Glutamatergic neuron (in vitro differentiated cells): ENCODE results near the gene ERFE. TPM values are rescaled to one million over a fixed set of nuclear protein-coding genes. Genes with fewer than 3 reads are reported as not detected.

Source experiments
- DNase-seq: peaks from one replicate; pipeline ENCODE4 v3.0.0; 2022
- H3K27ac Mint-ChIP-seq: one replicate; pipeline ENCODE4 v1.8.0; 2020; ENCODE audit warnings: mild to moderate bottlenecking, mixed read lengths, inconsistent platforms; ENCODE audit not compliant: unreplicated experiment
- H3K27me3 Mint-ChIP-seq: one replicate; pipeline ENCODE4 v1.8.0; 2020; ENCODE audit warnings: mild to moderate bottlenecking, moderate library complexity, mixed read lengths, inconsistent platforms; ENCODE audit not compliant: unreplicated experiment
- H3K36me3 Mint-ChIP-seq: one replicate; pipeline ENCODE4 v1.8.0; 2020; ENCODE audit warnings: mild to moderate bottlenecking, mixed read lengths, inconsistent platforms; ENCODE audit not compliant: unreplicated experiment
- H3K4me1 Mint-ChIP-seq: one replicate; pipeline ENCODE4 v1.8.0; 2020; ENCODE audit warnings: mild to moderate bottlenecking, low read depth, mixed read lengths, inconsistent platforms; ENCODE audit not compliant: unreplicated experiment
- H3K4me3 Mint-ChIP-seq: one replicate; pipeline ENCODE4 v1.8.0; 2020; ENCODE audit warnings: mild to moderate bottlenecking, mixed read lengths, inconsistent platforms; ENCODE audit not compliant: unreplicated experiment
- H3K9me3 Mint-ChIP-seq: one replicate; pipeline ENCODE4 v1.8.0; 2020; ENCODE audit warnings: mild to moderate bottlenecking, moderate library complexity, mixed read lengths, inconsistent platforms; ENCODE audit not compliant: unreplicated experiment
- total RNA-seq: library from RNA; stranded (reverse); fragmentation: NEBNext Ultra II Directional; extraction: Animal tissue kit (Norgen Biotek cat#: 25700); gene quantifications from one replicate; pipeline ENCODE4 v1.2.1, GENCODE V29; 2021; ENCODE audit not compliant: unreplicated experiment
- TF ChIP-seq, protein P1 (sequence below): fragments of 200-600 bp; sonication (generic); IDR thresholded peaks from one replicate; pipeline ENCODE4 v1.5.0; 2021; ENCODE audit not compliant: partially characterized antibody, unreplicated experiment

Gene ERFE
- total RNA-seq, 1 donor from 2014 or later, result 12.2 TPM

DNA sequence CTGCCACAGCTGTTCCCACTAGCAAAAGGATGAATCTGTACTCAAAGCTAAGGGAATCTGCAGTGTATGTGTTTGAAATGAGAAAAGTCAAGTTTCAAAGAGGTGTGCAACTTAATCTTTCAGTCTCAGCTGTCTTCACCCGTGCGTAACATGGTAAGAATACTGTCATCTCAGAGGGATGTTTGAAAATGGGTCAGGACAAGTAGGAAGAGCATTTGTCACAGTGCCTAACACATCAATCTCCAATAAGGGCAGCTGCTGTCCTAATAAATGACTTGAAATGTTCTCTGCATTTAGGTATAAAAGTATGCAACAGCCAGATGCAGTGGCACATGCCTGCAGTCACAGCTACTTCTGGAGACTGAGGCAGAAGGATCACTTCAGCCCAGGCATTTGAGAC is 31.7 kb downstream of the ERFE start:
- no peak overlapping the region for H3K27ac Mint-ChIP-seq
- no peaks in the 10 kb centered on the region for H3K36me3 Mint-ChIP-seq
- H3K9me3 Mint-ChIP-seq, result peaks cover 2% of the 10 kb centered on the region
- H3K4me3 Mint-ChIP-seq, result no peak overlapping the region
- peaks cover under 1% of the 10 kb centered on the region for H3K27me3 Mint-ChIP-seq
- peaks cover 10% of the 10 kb centered on the region for H3K4me1 Mint-ChIP-seq
- TF ChIP-seq, protein P1, sequence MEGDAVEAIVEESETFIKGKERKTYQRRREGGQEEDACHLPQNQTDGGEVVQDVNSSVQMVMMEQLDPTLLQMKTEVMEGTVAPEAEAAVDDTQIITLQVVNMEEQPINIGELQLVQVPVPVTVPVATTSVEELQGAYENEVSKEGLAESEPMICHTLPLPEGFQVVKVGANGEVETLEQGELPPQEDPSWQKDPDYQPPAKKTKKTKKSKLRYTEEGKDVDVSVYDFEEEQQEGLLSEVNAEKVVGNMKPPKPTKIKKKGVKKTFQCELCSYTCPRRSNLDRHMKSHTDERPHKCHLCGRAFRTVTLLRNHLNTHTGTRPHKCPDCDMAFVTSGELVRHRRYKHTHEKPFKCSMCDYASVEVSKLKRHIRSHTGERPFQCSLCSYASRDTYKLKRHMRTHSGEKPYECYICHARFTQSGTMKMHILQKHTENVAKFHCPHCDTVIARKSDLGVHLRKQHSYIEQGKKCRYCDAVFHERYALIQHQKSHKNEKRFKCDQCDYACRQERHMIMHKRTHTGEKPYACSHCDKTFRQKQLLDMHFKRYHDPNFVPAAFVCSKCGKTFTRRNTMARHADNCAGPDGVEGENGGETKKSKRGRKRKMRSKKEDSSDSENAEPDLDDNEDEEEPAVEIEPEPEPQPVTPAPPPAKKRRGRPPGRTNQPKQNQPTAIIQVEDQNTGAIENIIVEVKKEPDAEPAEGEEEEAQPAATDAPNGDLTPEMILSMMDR, result no peak
- DNase-seq, result no peak

DNA sequence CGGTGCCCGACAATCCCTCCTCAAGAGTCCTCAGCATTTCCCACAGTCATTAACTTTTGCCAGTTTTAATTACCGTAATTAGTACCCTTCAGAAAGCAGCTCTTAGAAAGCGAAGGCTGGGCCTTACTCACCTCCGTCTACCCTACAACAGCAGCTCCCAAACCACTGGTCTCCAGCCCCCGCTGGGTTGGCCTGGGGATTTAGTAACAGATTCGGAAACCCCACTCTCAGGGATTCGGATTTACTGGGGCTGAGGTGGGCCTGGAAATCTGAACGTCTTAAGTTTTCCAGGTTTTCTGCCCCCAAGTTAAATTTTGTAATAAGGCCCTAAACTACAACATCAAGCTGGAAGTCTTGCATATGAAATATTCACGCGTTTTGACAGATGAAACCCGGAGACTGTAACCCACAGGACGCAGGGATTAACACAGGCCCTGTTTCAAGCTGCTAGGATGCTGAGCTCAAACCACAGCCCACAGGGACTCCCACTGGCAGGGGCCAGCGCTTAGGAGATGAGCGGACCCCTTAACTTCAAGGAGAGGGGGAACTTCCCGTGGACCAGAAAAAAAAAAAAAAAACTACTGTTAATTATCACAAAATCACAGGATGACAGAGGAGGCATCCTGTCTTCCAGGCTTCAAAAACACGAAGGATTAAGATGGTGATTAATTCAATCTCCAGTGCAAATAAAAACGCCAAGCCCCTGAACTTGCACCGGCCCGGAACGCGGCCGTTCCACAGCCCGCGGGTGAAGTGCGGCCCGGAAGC is 43.7 kb downstream of the ERFE start:
- TF ChIP-seq, protein P1, result no peak
- Mint-ChIP-seq H3K36me3 (no peaks in the 10 kb centered on the region), H3K4me1 (peaks cover 22% of the 10 kb centered on the region), H3K27ac (peak overlapping the region; percentile 92), H3K4me3 (peak overlapping the region; percentile 93), H3K27me3 (peaks cover 8% of the 10 kb centered on the region), H3K9me3 (no peaks in the 10 kb centered on the region)
- no peak for DNase-seq

DNA sequence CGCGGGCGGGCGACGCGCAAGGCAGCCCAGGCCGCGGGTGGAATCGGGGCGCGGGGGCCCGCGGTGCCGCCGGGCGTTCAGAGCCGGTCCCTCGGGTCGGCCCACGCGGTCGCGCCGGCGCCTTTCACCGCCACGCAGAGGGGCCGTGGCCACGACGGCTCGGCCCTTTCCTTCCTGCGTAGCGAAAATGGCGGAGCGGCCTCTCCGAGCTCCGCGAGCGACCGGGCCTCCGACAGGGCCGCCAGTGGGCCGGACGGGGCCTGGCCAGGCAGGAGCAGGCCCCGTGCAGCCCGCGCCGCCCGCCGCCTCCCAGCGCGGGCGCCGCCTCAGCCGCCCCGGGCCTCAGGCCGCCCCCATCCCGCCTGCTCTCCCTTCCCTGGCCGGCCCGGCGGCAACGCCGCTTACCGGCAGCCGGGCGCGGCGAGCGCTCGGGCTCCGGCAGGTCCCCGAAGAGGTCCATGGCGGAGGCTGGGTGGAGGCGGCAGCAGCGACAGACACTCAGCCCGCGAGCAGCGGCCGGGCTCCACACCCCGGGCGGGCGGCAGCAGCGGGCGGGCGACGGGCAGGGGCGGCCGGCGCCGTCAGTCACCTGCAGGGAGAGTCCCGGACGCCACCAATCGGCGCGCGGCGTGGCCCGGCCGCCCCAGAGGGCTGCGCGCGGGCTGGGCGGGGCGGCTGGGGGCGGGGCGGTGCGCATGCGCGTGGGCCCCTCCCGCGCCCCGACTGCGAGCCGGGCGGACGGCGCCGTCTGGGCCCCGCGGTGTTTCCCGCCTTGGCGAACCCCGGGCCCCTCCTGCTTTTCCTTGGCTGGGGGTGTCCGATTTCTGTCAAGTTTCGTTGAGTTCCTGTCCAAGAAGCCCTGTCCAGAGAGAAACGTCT is 44.6 kb downstream of the ERFE start, which contains the start of gene ILKAP:
TSS of gene ILKAP (minus strand) at position 602 of the 879 bp plus-strand sequence. CDS start at position 460, 142 bp downstream.
- H3K9me3 Mint-ChIP-seq, result no peaks in the 10 kb centered on the region
- peaks cover 19% of the 10 kb centered on the region for H3K4me1 Mint-ChIP-seq
- TF ChIP-seq, protein P1, result no peak
- no peaks in the 10 kb centered on the region for H3K36me3 Mint-ChIP-seq
- H3K27ac Mint-ChIP-seq, result peak within 1 kb of the TSS; percentile 92
- H3K27me3 Mint-ChIP-seq, result peaks cover 8% of the 10 kb centered on the region
- peak within 1 kb of the TSS; percentile 93 for H3K4me3 Mint-ChIP-seq
- peak; percentile 89 for DNase-seq

DNA sequence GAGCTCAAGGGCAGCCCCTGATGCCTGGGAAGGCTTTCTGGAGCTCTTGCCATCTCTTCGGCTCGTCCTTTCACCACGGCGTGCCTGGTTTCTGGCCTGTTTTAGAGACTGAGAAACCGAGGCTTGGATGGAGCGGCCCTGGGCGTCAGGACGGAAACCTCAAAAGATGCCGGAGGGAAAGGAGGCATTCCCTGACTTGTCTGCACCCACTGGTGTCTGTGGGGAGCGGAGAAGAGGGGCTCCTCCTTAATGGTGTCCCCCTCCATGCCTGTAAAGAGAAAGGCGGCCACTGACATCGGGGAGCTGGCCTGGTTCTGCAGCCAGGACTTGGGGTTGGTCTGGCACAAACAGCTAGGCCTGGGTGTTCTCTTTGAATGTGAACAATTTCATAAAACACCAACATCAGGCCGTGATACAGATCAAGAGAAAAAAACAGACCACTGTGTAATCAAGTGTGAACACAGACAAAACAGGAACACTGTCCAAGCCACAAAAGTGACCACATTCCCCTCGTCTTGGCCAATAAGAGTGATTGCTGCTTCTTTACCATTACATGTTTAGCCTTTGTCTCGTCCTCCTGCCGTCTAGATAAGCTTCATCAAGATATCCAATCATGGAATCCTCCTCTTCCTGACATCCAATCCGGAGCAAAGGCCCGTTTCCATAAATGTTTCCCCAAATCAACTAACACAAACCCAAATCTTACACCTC is 45.4 kb downstream of the ERFE start:
- Mint-ChIP-seq H3K36me3 (no peaks in the 10 kb centered on the region), H3K4me1 (peaks cover 16% of the 10 kb centered on the region), H3K27me3 (peaks cover 8% of the 10 kb centered on the region), H3K9me3 (no peaks in the 10 kb centered on the region), H3K4me3 (peak overlapping the region; percentile 89), H3K27ac (peak overlapping the region; percentile 83)
- TF ChIP-seq, protein P1, result no peak
- DNase-seq, result no peak
